Fibroblast of mammary gland (primary cell): ENCODE data around the gene INTS15.

Experiments
- DNase-seq: peaks from one replicate; pipeline ENCODE4 v3.0.0-alpha.2; 2010; ENCODE audit warnings: low read depth
- H3K4me3 ChIP-seq: 2 replicates; pipeline ENCODE4 v1.5.1; 2011; ENCODE audit warnings: low read depth, mild to moderate bottlenecking, low read length, moderate library complexity; ENCODE audit not compliant: control insufficient read depth
- TF ChIP-seq, protein P1 (sequence below): conservative IDR thresholded peaks from 2 replicates; pipeline ENCODE4 v1.5.1; 2011; ENCODE audit warnings: low read depth, low read length, inconsistent platforms; ENCODE audit not compliant: control insufficient read depth, insufficient read depth

Gene INTS15

GRCh38 chr7:6648066-6648814 is 58.4 kb downstream of the INTS15 start:
- no peak overlapping the region for H3K4me3 ChIP-seq
- DNase-seq, result no peak
- TF ChIP-seq, protein P1, sequence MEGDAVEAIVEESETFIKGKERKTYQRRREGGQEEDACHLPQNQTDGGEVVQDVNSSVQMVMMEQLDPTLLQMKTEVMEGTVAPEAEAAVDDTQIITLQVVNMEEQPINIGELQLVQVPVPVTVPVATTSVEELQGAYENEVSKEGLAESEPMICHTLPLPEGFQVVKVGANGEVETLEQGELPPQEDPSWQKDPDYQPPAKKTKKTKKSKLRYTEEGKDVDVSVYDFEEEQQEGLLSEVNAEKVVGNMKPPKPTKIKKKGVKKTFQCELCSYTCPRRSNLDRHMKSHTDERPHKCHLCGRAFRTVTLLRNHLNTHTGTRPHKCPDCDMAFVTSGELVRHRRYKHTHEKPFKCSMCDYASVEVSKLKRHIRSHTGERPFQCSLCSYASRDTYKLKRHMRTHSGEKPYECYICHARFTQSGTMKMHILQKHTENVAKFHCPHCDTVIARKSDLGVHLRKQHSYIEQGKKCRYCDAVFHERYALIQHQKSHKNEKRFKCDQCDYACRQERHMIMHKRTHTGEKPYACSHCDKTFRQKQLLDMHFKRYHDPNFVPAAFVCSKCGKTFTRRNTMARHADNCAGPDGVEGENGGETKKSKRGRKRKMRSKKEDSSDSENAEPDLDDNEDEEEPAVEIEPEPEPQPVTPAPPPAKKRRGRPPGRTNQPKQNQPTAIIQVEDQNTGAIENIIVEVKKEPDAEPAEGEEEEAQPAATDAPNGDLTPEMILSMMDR, result no peak

- H3K4me3 ChIP-seq, result no peak overlapping the region
- DNase-seq, result no peak
- TF ChIP-seq, protein P1, result no peak
These were observed 58.9 kb downstream of the INTS15 start for GRCh38 chr7:6648815-6649104.

DNA sequence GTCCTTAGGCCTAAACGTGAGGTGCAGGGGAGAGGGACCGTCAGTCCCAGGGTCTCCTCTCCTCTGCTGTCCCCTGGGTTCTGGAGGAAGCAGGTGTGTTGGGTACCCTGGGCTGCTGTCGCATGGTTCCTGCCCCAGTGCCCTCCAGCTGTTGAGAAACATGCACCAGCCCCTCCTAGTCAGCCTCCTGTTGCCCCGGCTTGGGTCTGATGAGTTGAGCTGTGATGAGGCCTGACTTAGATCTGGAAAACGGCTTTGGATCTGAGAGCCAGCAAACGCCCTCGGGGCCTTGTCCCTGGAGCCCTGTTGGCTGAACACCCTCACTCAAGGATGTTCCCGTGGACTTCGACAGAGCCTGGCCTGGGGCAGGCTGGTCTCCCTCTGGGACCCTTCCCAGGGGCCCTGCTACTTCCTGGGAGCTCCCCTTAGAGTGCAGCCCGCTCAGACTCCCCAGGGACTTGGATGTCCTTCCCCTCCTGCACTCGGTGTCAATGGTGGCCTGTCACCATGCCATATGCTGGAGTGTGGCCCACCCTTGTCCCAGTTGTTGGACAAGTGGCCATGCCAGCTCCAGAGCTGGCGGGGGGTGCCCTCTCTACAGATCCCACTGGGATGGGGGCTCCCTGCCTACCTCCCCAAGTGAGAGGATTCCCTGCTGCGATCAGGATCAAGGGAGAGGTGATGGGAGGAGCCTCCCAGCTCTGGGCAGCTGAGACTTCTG is 59.6 kb downstream of the INTS15 start:
- no peak overlapping the region for H3K4me3 ChIP-seq

GRCh38 chr7:6650086-6650485 is 60.3 kb downstream of the INTS15 start:
- H3K4me3 ChIP-seq, result no peak overlapping the region
- DNase-seq, result no peak
- TF ChIP-seq, protein P1, result no peak

More for the DNA sequence above, 59.6 kb downstream of the INTS15 start:
- TF ChIP-seq, protein P1, result no peak
- no peak for DNase-seq

GRCh38 chr7:6650521-6651011 is 60.7 kb downstream of the INTS15 start:
- TF ChIP-seq, protein P1, result no peak
- no peak overlapping the region for H3K4me3 ChIP-seq
- DNase-seq, result no peak

- TF ChIP-seq, protein P1, result no peak
- H3K4me3 ChIP-seq, result no peak overlapping the region
- DNase-seq, result no peak
These were observed 62.1 kb downstream of the INTS15 start for GRCh38 chr7:6651851-6652445.
